Central memory CD4-positive, alpha-beta T cell (primary cell): ENCODE results near the gene TUBGCP2.
"Not testable (repeated sequence)": the region's sequence is repeated elsewhere in the genome, so short reads cannot be mapped to it uniquely, and the experiment has no call there.

ENCODE experiments used
- DNase-seq: peaks from one replicate; pipeline ENCODE4 v3.0.0; 2022

The TUBGCP2 gene

DNA sequence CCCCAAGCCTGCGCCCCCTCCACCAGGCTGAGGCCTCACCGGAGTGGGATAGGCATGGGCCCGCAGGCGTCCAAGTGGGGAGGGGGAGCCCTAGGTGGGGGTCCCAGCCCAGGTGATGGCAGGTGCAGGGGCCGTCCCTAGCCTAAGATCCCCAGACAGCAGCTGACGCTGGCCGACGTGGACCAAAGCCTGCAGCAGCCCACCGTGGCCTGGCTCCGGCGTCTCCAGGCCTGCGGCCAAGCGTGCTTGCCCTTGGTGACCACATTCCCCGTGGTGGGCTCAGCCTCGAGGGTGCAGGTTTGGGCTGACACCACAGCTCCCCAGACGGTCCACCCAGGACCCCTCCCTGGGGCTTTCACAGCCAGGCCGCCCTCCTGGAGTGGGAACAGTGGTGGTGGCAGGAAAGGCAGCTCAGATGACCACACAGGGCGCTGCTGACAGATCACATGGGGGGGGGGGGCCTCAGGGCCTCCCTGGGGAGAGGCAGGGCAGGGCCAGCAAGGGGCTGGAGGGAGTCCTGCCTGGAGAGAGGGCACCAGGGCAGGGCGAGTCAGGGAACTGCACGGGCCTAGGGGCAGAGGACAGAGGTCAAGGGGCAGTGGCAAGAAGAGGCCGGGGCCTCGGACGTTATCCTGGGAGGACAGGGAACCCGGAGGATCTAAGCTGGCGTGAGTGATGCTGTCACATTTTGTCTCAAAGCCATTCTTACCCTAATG, 31.2 kb downstream of the TUBGCP2 start:
- DNase-seq, result no peak

DNA sequence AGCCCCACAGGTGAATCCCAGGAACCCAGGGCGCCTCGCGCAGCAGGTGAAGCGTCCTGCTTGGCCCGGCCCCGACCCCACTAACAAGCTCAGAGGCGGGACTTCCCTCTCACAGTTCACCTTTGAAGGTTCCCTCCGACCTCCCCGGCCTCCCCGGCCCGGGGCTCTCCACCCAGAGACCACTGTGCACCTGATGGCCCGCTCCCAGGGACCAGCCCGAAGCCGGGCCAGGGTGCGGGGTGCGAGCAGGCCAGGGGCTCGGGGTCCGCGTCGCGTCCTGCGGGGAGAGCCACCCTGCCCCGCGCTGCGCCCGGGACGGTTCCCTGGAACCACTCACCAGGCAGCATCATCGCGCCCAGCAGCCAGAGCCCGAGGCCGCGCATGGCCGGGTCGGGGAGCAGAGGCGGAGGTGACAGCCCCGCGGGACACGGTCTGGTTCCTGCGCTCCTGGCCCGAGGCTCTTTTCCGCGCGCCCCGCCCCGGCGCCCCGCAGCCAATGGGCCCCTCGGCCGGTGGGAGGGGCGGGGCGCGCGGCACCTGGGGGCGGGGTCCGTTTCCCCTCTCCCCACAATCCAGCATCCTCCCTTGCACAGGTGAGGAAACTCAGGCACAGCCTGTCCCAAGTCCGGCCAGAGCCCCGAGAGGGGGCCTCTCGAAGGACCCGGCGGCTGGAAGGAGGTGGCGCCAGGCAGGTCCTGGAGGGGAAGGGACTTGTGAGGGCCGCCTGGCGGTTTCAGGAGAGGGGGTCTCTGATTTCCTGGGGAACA, 32.1 kb downstream of the TUBGCP2 start, which contains the start of gene ADAM8:
TSS of gene ADAM8 (minus strand) at position 434 of the 767 bp plus-strand sequence. CDS start at position 383, 51 bp downstream.
- peak; percentile 60 for DNase-seq

DNA sequence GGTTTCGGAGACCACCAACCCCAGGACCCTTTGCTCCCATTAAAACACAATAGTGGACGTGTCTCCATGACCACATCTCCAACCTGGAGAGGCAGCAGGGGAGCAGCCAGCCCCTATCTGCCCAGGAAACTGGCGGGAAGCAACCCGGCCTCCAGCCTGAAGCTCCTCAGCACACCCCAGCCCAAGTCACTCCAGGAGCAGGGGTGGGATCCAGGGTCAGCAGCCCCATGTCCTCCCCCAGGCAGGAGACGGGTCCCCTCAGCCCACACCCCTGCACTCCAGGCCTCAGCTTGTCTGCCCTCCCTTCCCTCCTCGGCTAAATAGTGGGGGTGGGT, 32.6 kb downstream of the TUBGCP2 start:
- peak; percentile 30 for DNase-seq

DNA sequence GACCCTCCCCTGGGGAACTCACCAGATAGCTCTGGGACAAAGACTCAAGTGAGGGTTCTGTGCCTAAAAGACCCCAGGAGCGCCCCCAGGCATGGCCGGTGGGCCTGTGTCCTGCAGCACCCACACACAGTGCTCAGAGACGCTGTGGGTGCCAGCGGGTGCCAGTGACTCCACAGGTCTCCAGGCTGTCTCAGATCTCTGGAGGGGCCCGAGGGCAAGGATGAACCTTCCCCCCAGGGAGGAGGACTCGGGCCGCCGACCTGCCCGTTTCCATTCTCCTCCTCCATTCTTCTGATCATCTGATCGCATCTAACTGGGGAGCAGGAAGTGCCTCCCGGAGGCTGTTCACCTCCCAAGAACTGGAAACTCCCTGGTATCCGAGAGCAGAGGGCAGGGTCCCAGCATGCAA, 33.0 kb downstream of the TUBGCP2 start:
- DNase-seq, result peak; percentile 39

DNA sequence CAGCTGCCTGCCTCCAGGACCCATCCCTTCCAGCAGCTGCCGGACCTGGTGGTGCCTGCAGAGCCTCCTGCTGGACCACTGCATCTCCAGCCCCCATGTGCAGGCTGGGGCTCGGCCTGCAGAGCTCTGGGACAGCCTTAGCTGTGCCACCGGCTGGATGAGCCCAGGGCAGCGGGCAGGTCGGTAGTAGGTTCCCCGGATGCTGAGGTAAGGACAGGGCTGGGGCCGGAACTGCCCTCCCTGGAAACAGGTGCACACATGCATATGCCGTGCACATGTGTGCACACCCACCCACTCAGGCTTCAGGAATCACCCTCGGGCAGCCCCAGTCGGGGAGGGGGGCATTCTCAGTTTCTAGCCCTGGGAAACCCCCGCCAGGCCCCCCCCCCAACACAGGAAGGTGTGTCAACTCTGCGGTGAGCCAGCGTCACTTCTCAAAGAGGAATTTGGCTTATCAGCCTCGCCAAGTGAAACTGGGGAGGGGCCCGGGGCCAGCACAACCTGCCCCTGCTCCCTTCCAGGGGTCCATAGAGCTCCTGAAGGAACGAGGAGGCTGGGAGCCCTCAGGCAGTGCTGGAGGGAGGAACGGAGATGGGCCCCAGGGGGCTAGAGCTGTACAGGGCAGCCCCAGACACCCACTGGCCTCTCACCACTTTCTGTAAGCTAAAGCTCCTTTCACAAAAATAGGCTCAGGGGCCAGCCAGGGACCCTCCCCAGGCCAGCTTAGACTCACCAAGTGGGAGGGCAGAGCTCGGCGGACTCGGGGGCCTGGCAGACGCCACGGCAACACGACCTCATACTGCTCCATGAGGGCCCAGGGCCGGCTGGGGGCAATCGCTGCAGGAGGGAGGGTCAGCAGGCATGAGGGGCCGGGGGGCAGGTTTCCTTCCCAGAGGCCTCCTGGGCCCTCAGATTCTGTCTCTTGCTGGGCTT, 33.7 kb downstream of the TUBGCP2 start:
- DNase-seq, result peak; percentile 83

DNA sequence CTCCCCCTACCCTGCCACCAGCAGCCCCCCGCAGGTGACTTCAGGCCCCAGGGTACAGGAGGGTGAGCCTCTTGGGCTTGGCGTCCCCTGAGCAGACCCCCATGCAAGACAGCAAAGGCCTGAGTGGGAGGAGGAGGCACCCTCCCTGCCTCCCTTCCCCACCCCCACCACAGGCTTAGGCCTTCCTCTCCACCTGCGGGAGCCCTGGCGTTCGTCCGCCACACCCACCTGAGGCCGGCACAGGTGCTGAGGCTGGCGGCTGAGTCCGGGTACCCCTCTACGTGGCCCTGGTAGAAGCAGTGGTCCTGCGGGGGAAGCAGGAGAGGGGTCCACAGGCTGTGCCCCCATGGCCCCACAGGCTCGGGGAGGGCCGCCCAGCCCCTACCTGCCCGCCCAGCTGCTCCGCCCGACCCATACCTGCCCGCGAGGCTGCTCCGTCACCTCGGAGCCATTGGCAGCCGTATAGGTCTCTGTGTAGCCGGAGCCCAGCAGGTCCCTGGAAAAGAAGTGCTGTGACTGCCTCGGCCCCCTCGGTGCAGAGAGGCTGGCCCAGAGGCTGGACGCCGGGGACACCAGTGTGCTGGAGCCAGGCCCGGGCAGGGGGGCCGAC, 35.0 kb downstream of the TUBGCP2 start:
- no peak for DNase-seq

DNA sequence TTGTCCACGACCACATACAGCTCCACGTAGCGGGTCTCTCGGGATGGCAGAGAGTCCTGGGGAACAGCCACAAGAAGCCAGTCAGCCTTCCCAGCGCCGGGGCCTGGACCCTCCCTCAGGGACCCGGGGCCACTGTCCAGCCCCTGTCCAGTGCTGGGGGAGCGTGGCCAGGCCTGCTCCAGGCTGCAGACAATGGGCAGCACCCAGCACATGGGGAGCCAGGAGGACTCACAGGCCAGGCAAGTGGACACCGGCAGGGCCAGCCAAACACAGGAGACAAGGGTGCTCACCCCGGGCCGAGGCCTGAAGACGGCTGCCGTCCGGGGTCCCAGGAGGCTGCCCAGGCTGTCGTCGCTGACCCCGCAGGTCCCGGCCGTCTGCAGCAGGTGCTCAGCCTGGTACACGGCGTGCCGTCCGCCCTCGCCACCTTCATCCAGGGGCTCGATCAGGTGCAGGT, 35.7 kb downstream of the TUBGCP2 start:
- no peak for DNase-seq

DNA sequence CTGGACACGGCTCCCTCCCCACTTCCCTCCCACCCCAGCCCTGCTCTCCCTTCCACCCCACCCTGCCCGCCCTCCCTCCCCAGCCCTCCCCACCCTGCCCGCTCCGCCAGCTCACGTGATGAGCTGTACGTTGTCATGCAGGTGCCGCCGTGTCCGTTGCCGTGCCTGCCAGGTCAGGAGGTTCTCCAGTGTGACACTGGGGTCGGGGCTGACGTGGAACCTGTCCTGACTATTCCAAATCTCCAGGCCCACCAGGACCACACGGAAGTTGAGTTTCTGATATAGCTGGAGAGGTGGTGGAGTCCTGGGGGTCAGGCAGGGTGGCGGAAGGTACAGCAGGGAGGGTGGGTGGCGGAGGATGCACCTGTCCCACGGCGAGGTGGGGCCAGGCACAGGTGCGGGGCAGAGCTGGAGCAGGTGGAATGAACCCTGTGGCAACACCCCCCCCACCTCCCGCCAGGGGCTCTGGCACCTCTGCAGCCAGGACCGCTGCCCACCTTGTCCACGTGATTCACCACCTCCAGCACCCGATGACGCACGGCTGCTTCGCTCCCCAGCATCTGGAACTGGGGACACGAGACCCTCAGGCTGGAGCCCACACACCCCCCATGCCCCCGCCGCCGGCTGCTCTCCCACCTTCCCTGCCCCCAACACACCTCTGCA, 36.2 kb downstream of the TUBGCP2 start:
- no peak for DNase-seq

DNA sequence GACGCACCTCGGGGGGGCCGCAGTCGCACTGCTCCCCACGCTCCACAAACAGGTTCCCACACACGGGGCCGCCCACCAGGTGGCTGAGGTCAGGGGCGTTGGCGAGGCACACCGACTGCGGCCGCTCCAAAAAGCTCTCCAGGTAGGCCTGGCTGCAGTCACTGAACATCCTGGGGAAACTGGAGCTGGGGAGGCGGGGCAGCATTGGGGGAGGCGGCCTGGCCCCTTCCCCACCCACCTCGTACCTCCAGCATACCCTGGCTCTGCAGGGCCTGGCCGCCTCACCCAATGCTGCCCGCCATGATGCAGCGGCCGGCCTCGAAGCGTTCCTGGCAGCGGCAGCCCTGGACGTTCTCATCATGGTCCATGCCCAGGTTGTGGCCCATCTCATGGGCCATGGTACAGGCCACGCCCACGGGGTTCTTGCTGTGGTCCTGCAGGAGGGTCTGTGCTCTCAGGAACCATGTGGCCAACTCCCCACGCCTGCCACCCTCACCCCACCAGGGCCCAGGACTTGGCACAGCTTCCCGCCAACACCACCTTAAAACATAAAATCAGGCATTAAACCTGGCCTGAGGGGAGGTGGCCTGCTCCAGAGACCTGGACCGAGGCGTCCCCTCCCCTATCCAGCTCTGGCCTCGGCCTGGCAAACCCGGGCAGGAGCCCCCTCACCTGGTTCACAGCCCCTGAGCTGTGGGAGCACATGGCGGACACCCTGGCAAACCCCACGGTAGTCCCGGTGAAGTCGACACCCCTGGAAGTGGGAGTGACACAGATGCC, 37.0 kb downstream of the TUBGCP2 start:
- no peak for DNase-seq

DNA sequence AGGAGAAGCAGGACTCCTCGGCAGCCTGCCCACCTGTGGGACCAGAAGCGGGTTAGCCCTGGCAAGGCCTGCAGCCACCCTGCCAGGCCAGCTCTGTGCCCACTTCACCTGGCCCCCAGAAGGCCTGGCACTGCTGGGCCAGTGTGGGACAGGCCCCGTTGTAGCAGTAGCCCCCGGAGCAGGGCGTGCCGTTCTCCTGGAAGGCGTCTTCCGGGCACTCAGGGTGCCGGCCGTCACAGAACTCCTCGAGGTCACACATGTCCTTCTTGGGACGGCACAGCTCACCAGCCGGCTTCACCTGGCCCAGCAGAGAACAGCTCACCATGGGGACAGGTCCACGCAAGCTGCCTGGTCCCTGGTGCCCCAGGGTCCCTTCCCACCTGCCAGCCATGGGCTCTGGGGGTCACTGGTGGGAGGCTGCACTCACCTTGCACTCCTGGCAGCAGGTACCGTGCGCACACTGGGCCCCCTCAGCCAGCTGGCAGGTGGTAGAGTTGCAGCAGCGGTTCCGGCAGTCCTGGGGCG, 37.8 kb downstream of the TUBGCP2 start:
- no peak for DNase-seq

DNA sequence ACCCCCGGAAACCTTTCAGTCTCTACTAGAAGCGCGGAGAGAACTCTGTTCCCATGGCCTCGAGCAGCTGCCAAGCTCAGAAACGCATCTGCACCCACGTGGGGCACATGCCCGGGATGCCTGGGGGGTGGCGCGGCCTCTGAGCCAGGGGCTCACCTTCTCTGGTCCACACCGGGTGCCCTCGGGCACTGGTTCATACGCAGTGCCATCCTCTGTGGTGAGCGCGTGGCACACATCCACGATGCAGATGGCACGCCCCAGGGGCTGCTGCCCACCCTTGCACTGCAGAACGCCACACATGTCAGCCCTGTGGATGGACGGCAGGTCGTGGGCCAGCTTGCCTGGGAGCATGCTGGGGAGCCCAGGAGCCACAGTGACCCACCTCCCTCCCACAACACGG, 38.5 kb downstream of the TUBGCP2 start:
- DNase-seq, result no peak

DNA sequence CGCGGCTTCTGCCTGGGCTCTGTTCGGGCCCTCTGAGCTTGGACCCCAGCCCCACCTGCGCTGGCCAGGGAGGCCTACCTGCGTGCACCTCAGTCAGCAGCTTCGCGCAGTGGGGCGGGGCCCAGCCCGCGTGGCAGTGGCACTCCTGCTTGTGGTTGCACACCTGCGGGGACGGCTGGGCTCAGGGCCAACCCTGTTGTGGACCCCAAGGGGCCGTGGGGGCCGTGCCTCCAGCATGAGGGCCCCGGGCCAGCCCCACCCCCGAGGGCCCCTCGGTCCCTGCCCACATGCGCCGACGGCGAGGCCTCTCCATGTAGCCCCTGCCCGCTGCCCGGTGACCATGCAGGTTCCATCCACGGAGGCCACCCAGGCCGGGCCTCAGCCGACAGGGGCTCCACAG, 39.3 kb downstream of the TUBGCP2 start:
- DNase-seq, result no peak

DNA sequence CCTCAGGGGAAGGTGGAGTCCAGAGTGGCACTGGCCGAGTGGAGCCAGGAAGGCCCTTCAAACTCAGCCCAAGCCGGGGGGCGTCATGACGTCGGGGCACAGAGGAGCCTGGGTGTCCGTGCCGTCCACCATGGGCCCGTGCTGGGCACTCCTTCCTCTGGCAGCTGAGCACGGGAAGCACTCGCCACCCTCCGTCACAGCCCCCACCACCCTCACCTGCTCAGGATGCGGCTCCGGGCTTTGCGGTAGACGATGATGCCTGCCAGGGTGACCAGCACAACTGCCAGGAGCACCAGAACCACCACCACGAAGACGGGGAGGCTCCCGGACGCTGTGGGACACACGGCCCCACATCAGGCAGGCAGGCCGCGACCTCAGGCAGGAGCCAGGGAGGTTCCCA, 40.1 kb downstream of the TUBGCP2 start:
- no peak for DNase-seq

DNA sequence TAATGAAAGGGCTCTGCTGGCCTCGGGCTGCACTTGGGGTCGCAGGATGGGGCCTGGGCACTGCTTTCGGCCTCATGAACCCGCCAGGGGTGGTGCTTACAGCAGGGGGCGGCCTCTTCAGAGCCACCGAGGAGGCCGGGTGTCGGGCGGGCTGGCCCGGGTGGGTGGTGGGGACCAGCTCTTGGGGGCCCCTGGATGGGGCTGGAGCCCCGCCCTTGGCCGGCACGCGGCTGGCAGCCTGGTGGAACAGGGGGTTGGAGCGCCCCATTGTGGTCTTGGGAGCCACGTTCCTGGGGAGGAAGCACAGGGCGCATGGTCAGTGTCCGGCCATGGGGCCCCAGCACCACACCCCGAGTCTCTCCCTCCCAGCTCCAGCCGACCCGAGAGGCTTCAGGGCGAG, 40.8 kb downstream of the TUBGCP2 start:
- no peak for DNase-seq

DNA sequence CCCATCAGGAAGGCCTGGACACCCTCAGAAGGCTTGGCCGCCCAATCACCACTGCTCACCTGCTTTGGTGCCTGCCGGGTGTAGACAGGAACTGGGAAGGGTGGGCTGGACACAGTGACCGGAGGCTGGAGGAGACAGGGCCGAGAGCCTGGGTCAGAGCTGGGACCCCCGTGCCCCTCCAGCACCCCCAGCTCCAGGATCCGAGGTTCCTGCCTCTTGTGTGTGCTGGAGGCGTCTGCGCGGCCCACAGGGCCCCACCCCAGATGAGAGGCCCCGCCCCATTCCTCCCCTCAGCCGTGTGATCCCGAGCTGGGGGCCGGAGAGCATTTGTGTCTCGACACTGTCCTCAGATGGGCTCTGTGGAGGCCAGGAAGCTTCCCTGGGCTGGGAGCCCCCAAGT, 41.4 kb downstream of the TUBGCP2 start:
- DNase-seq, result no peak

DNA sequence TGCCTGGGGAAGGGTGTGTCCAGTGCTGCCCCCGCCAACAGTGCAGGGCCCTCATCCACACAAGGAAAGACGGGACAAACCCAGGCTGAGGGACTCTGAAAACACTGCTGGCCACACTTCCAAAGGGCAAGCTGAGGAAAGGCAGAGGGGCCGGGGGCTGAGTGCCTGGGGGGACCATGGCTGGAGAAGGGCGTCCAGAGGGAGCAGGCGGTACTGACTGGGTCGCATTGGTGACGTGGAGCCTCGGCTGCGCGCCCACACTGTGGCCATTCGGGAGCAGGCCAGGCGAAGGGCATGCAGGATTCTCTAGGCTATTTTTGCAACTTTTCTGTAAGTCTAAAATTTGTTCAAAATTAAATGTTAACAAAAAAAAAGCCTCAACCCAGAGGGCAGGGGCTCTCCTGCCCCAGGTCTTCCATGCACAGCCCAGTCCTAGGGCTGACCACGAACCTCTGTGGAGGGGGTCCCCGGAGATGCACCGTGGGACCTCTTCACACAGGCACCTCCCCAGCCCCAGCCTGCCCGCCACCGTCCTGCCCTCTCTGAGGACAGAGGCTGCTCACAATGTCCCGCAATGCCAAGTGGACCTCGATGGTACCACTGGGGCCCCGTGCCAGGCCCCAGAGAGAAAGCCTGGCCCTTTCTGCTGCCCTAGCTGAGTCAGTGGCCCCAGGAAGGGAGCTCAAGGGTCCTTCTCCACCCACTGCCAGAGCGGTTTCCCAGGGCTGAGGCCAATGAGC, 42.4 kb downstream of the TUBGCP2 start:
- DNase-seq, result no peak

DNA sequence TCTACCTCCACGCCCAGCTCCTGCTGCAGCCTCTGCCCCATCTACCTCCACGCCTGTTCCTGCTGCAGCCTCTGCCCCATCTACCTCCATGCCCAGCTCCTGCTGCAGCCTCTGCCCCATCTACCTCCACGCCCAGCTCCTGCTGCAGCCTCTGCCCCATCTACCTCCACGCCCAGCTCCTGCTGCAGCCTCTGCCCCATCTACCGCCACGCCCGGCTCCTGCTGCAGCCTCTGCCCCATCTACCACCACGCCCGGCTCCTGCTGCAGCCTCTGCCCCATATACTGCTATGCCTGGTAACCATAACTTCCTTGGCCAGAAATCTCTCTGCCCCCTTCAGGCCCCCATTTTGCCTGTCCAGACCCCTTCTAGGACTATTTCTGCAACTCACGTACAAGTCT, 43.6 kb downstream of the TUBGCP2 start:
- DNase-seq, result not testable (repeated sequence)

DNA sequence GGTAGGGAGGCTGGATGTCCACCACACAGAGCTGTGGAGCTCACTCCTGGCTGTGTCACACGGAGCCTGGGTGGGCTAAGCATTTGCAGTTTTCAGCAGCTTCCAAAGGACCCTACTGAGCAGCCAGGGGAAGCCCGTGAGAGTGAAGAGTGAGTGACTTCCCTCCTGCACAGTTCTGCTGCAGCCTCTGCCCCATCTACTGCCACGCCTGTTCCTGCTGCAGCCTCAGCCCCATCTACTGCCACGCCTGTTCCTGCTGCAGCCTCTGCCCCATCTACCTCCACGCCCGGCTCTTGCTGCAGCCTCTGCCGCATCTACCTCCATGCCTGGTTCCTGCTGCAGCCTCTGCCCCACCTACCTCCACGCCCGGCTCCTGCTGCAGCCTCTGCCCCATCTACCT, 44.2 kb downstream of the TUBGCP2 start:
- peak; percentile 49 for DNase-seq

DNA sequence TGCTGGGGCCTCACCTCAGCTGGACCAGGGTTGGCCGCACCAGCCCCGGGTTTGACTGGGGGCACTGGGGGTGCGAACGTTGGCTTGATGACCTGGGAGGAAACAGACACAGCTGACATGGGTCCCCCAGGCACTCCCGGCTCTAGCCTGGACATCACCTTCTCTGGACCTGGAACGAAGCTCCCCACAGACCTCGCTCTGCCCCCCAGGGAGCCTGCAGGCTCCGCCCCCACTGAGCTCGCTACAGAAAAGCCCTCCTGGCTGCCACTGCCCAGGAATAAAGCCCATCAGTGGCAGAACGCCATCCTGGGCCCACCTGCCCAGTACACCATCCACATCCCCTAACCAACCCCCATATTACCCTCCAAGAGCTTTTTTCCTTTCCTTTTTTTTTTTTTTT, 45.0 kb downstream of the TUBGCP2 start:
- no peak for DNase-seq

DNA sequence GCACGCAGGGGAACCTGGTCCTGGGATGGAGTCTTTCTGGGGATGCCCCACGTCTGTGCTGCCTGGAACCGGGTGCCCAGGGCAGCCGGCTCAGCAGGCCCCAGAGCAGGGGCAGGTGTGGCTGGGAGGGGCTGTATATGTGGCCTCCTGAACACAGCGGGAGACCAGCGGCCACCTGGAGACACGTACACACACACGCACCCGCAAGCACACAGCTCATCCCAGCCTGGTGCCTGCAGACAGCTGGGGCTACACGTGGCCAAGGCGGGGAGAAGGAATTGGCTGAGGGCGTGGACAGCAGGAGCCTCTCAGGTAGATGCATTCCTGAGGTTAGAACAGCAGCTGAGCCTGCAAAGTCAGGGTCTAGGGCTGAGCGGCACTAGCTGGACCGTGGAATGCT, 46.0 kb downstream of the TUBGCP2 start:
- no peak for DNase-seq
